Glutamatergic neuron (in vitro differentiated cells): ENCODE data around the gene ADCY4. TPM values are rescaled to one million over a fixed set of nuclear protein-coding genes. Genes with fewer than 3 reads are reported as not detected.

Source experiments
- DNase-seq: peaks from one replicate; pipeline ENCODE4 v3.0.0; 2022
- H3K27ac Mint-ChIP-seq: one replicate; pipeline ENCODE4 v1.8.0; 2020; ENCODE audit warnings: mild to moderate bottlenecking, mixed read lengths, inconsistent platforms; ENCODE audit not compliant: unreplicated experiment
- H3K27me3 Mint-ChIP-seq: one replicate; pipeline ENCODE4 v1.8.0; 2020; ENCODE audit warnings: mild to moderate bottlenecking, moderate library complexity, mixed read lengths, inconsistent platforms; ENCODE audit not compliant: unreplicated experiment
- H3K36me3 Mint-ChIP-seq: one replicate; pipeline ENCODE4 v1.8.0; 2020; ENCODE audit warnings: mild to moderate bottlenecking, mixed read lengths, inconsistent platforms; ENCODE audit not compliant: unreplicated experiment
- H3K4me1 Mint-ChIP-seq: one replicate; pipeline ENCODE4 v1.8.0; 2020; ENCODE audit warnings: mild to moderate bottlenecking, low read depth, mixed read lengths, inconsistent platforms; ENCODE audit not compliant: unreplicated experiment
- H3K4me3 Mint-ChIP-seq: one replicate; pipeline ENCODE4 v1.8.0; 2020; ENCODE audit warnings: mild to moderate bottlenecking, mixed read lengths, inconsistent platforms; ENCODE audit not compliant: unreplicated experiment
- H3K9me3 Mint-ChIP-seq: one replicate; pipeline ENCODE4 v1.8.0; 2020; ENCODE audit warnings: mild to moderate bottlenecking, moderate library complexity, mixed read lengths, inconsistent platforms; ENCODE audit not compliant: unreplicated experiment
- CTCF ChIP-seq: fragments of 200-600 bp; sonication (generic); IDR thresholded peaks from one replicate; pipeline ENCODE4 v1.5.0; 2021; ENCODE audit not compliant: partially characterized antibody, unreplicated experiment
- total RNA-seq: library from RNA; stranded (reverse); fragmentation: NEBNext Ultra II Directional; extraction: Animal tissue kit (Norgen Biotek cat#: 25700); gene quantifications from one replicate; pipeline ENCODE4 v1.2.1, GENCODE V29; 2021; ENCODE audit not compliant: unreplicated experiment

ADCY4 gene
- total RNA-seq, 1 donor from 2014 or later = not detected

- H3K27ac Mint-ChIP-seq = no peak overlapping the region
- no peak overlapping the region for H3K4me3 Mint-ChIP-seq
- no peak for TF ChIP-seq CTCF
- H3K9me3 Mint-ChIP-seq = peaks cover 1% of the 10 kb centered on the region
- no peaks in the 10 kb centered on the region for H3K36me3 Mint-ChIP-seq
- H3K4me1 Mint-ChIP-seq = no peaks in the 10 kb centered on the region
- DNase-seq = no peak
- H3K27me3 Mint-ChIP-seq = no peaks in the 10 kb centered on the region
These were observed 43.3 kb downstream of the ADCY4 start for GRCh38 chr14:24291446-24292117.

GRCh38 chr14:24290746-24291145 lies 44.1 kb downstream of the ADCY4 start:
- Mint-ChIP-seq H3K4me1 (no peaks in the 10 kb centered on the region), H3K4me3 (peak overlapping the region; percentile 39), H3K27ac (peak overlapping the region; percentile 4), H3K9me3 (peaks cover 1% of the 10 kb centered on the region), H3K36me3 (no peaks in the 10 kb centered on the region), H3K27me3 (no peaks in the 10 kb centered on the region)
- no peak for TF ChIP-seq CTCF
- DNase-seq = no peak

- H3K9me3 Mint-ChIP-seq = peaks cover 1% of the 10 kb centered on the region
- no peaks in the 10 kb centered on the region for H3K4me1 Mint-ChIP-seq
- DNase-seq = no peak
- no peaks in the 10 kb centered on the region for H3K27me3 Mint-ChIP-seq
- no peaks in the 10 kb centered on the region for H3K36me3 Mint-ChIP-seq
- no peak overlapping the region for H3K4me3 Mint-ChIP-seq
- no peak for TF ChIP-seq CTCF
- H3K27ac Mint-ChIP-seq = no peak overlapping the region
These were observed 45.1 kb downstream of the ADCY4 start for GRCh38 chr14:24289649-24290280.

- Mint-ChIP-seq H3K27ac (no peak overlapping the region), H3K4me1 (no peaks in the 10 kb centered on the region), H3K36me3 (no peaks in the 10 kb centered on the region), H3K4me3 (no peak overlapping the region), H3K9me3 (peaks cover 3% of the 10 kb centered on the region), H3K27me3 (no peaks in the 10 kb centered on the region)
- no peak for TF ChIP-seq CTCF
- DNase-seq = no peak
These were observed 47.9 kb downstream of the ADCY4 start for GRCh38 chr14:24286996-24287395.

- DNase-seq = no peak
- no peak for TF ChIP-seq CTCF
- no peaks in the 10 kb centered on the region for H3K36me3 Mint-ChIP-seq
- no peaks in the 10 kb centered on the region for H3K27me3 Mint-ChIP-seq
- H3K9me3 Mint-ChIP-seq = peaks cover 3% of the 10 kb centered on the region
- no peak overlapping the region for H3K4me3 Mint-ChIP-seq
- H3K27ac Mint-ChIP-seq = no peak overlapping the region
- no peaks in the 10 kb centered on the region for H3K4me1 Mint-ChIP-seq
These were observed 49.5 kb downstream of the ADCY4 start for GRCh38 chr14:24285351-24285750.
